GM12865 (cell line): Measurements from ENCODE around the gene GADD45GIP1.

Experiments
- DNase-seq: peaks from one replicate; pipeline ENCODE4 v3.0.0; 2010; ENCODE audit warnings: low read depth
- H3K4me3 ChIP-seq: 2 replicates; pipeline ENCODE4 v1.5.1; 2011; ENCODE audit warnings: mild to moderate bottlenecking, low read depth, low read length, control low read depth
- CTCF ChIP-seq: IDR thresholded peaks from 2 replicates; pipeline ENCODE4 v1.5.1; 2011; ENCODE audit warnings: low read length, control low read depth, low read depth, inconsistent platforms; ENCODE audit not compliant: insufficient read depth; ENCODE audit errors: missing control alignments

Gene GADD45GIP1

GRCh38 chr19:12973236-12973635 is 16.2 kb upstream of the GADD45GIP1 start:
- no peak for TF ChIP-seq CTCF
- no peak for DNase-seq
- no peak overlapping the region for H3K4me3 ChIP-seq

DNA sequence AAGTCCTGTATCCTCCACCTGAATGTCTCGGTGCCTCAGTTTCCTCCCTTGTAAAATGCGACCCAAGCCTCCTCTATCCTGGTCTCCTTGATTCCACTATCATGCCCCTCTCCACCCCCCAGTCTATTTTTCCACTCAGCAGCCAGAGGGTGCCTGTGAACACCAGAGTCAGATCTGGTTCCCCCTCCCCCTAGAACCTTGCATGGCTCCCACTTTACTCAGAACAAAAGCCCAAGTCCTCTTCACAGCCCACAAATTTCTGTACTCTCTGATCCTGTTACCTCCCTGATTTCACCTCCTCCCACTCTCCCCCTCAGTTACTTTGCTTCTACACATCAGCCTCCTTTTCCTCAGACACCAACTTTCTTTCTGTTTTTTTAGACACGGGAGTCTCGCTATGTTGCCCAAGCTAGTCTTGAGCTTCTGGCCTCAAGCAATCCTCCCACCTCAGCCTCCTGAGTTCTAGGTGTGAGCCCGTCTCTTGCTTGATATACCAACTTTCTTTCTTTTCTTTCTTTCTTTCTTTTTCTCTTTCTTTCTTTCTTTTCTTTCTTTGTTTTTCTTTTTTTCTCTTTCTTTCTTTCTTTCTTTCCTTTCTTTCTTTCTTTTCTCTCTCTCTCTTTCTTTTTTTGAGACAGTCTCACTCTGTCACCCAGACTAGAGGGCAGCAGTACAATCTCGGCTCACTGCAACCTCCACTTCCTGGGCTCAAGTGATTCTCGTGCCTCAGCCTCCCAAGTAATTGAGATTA is 13.2 kb upstream of the GADD45GIP1 start:
- DNase-seq, result no peak
- no peak for TF ChIP-seq CTCF
- no peak overlapping the region for H3K4me3 ChIP-seq

GRCh38 chr19:12969292-12969988 is 12.4 kb upstream of the GADD45GIP1 start, which contains the start of gene DAND5:
DAND5 (plus strand) TSS chr19:12969576; CDS start chr19:12969661, 85 bp downstream.
- no peak for TF ChIP-seq CTCF
- DNase-seq, result no peak
- H3K4me3 ChIP-seq, result no peak within 1 kb of the TSS

DNA sequence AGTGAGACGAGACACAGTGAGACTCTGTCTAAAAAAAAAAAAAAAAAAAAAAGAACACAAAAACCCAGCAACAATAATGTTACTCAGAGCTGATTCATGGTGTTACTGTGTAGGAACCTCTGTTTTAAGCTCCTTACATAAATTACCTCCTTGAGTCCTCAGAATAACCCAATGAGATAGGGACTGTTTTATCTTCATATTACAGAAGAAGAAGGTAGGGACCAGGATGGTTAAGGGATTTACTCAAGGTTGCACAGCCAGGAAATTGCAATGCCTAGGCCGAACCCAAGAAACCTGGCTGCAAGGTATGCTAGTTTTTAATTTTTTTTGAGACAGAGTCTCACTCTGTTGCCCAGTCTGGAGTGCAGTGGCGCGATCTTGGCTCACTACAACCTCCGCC is 10.9 kb upstream of the GADD45GIP1 start:
- TF ChIP-seq CTCF, result no peak
- no peak for DNase-seq
- no peak overlapping the region for H3K4me3 ChIP-seq

DNA sequence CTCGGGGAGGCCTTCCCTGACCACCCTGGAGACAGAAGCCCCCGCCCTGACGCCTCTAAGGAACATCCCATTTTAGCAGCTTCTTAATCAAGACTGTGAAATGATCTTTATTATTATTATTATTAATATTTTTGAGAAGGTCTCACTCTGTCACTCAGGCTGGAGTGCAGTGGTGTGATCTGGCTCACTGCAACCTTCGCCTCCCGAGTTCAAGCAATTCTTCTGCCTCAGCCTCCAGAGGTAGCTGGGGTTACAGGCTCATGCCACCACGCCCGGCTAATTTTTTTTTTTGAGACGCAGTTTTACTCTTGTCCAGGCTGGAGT is 8.8 kb upstream of the GADD45GIP1 start:
- no peak overlapping the region for H3K4me3 ChIP-seq
- DNase-seq, result no peak
- no peak for TF ChIP-seq CTCF

- H3K4me3 ChIP-seq, result peak overlapping the region; percentile 34
- TF ChIP-seq CTCF, result peak; percentile 99
- peak; percentile 83 for DNase-seq
These were observed 8.2 kb upstream of the GADD45GIP1 start for GRCh38 chr19:12965017-12965811.
